Measurements from ENCODE around the gene GGN. TPM values are rescaled to one million over a fixed set of nuclear protein-coding genes. Genes with fewer than 3 reads are reported as not detected.
A peak's percentile ranks its signal among the peaks of the same experiment; 100 is the strongest.

Gene GGN
- total and polyA plus RNA-seq, 2 experiments from 2014 or later, result 0.60 to 1.1 TPM

DNA sequence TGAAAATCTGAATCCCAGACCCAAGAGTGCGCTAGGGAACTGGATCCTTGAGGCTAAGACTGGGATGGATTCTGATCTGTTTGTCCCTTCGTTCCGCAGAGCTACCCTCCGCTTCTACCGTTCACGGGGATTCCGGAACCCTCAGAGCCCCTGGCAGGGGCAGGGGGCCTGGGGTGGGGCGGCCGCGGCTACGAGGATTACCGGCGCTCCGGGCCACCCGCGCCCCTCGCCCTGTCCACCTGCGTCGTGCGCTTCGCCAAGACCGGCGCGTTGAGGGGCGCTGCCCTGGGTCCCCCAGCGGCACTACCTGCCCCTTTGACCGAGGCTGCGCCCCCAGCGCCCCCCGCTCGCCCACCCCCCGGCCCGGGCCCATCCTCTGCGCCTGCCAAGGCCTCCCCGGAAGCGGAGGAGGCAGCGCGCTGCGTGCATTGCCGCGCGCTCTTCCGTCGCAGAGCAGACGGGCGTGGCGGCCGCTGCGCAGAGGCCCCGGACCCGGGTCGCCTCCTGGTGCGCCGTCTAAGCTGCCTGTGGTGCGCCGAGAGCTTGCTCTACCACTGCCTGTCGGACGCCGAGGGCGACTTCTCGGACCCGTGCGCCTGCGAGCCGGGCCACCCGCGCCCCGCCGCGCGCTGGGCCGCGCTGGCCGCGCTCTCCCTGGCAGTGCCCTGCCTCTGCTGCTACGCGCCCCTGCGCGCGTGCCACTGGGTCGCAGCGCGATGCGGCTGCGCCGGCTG is 7.7 kb upstream of the GGN start:
- Histone ChIP-seq H3K9me2 (replicated peaks; ENCODE audit: insufficient read depth) (no peaks in the 10 kb centered on the region), H3K4me1 (ENCODE audit: insufficient read depth) (no peaks in the 10 kb centered on the region), H4K20me1 (ENCODE audit: insufficient read depth, poor library complexity, severe bottlenecking) (no peaks in the 10 kb centered on the region), H3K27me3 (no peaks in the 10 kb centered on the region), H3K36me3 (replicated peaks; ENCODE audit: insufficient read depth, low read depth) (no peaks in the 10 kb centered on the region), H3K79me2 (no peaks in the 10 kb centered on the region), H3K27ac (no peak overlapping the region), H3K9me3 (ENCODE audit: low read depth) (no peaks in the 10 kb centered on the region), H2AFZ (no peak overlapping the region), H3K4me3 (no peak overlapping the region), H3K4me2 (no peak overlapping the region)
- DNase-seq (ENCODE audit: low spot score), result no peak
- over 99% methylated on average over 42 of the region's 86 CpGs for WGBS (ENCODE audit: low lambda C conversion rate, missing lambda C conversion rate)
- TF ChIP-seq EZH2phosphoT487 (IDR thresholded peaks at IDR 0.05; ENCODE audit: low read depth, severe bottlenecking, unreplicated experiment) (no peak), EZH2 (IDR thresholded peaks at IDR 0.05; ENCODE audit: borderline replicate concordance) (no peak)
- TF ChIP-seq, protein P1, sequence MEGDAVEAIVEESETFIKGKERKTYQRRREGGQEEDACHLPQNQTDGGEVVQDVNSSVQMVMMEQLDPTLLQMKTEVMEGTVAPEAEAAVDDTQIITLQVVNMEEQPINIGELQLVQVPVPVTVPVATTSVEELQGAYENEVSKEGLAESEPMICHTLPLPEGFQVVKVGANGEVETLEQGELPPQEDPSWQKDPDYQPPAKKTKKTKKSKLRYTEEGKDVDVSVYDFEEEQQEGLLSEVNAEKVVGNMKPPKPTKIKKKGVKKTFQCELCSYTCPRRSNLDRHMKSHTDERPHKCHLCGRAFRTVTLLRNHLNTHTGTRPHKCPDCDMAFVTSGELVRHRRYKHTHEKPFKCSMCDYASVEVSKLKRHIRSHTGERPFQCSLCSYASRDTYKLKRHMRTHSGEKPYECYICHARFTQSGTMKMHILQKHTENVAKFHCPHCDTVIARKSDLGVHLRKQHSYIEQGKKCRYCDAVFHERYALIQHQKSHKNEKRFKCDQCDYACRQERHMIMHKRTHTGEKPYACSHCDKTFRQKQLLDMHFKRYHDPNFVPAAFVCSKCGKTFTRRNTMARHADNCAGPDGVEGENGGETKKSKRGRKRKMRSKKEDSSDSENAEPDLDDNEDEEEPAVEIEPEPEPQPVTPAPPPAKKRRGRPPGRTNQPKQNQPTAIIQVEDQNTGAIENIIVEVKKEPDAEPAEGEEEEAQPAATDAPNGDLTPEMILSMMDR (IDR thresholded peaks at IDR 0.05; ENCODE audit: poor library complexity), result no peak

GRCh38 chr19:38394488-38394887 is 6.7 kb upstream of the GGN start:
- Histone ChIP-seq H4K20me1 (ENCODE audit: insufficient read depth, poor library complexity, severe bottlenecking) (no peaks in the 10 kb centered on the region), H3K36me3 (replicated peaks; ENCODE audit: insufficient read depth, low read depth) (no peaks in the 10 kb centered on the region), H3K27me3 (no peaks in the 10 kb centered on the region), H3K79me2 (no peaks in the 10 kb centered on the region), H3K9me3 (ENCODE audit: low read depth) (no peaks in the 10 kb centered on the region), H3K27ac (no peak overlapping the region), H3K4me3 (no peak overlapping the region), H3K4me2 (no peak overlapping the region), H3K9me2 (replicated peaks; ENCODE audit: insufficient read depth) (no peaks in the 10 kb centered on the region), H3K4me1 (ENCODE audit: insufficient read depth) (no peaks in the 10 kb centered on the region), H2AFZ (no peak overlapping the region)
- WGBS (ENCODE audit: low lambda C conversion rate, missing lambda C conversion rate), result 23% methylated on average over 26 of the region's 30 CpGs
- TF ChIP-seq, protein P1 (IDR thresholded peaks at IDR 0.05; ENCODE audit: poor library complexity), result no peak
- TF ChIP-seq EZH2phosphoT487 (IDR thresholded peaks at IDR 0.05; ENCODE audit: low read depth, severe bottlenecking, unreplicated experiment) (no peak), EZH2 (IDR thresholded peaks at IDR 0.05; ENCODE audit: borderline replicate concordance) (no peak)
- DNase-seq (ENCODE audit: low spot score), result peak; percentile 54

GRCh38 chr19:38392707-38393308 is 5.0 kb upstream of the GGN start:
- Histone ChIP-seq H3K9me3 (ENCODE audit: low read depth) (no peaks in the 10 kb centered on the region), H3K9me2 (replicated peaks; ENCODE audit: insufficient read depth) (no peaks in the 10 kb centered on the region), H3K27ac (peak overlapping the region; percentile 68), H3K36me3 (replicated peaks; ENCODE audit: insufficient read depth, low read depth) (no peaks in the 10 kb centered on the region), H3K27me3 (no peaks in the 10 kb centered on the region), H3K4me1 (ENCODE audit: insufficient read depth) (no peaks in the 10 kb centered on the region), H3K79me2 (no peaks in the 10 kb centered on the region), H3K4me2 (no peak overlapping the region), H4K20me1 (ENCODE audit: insufficient read depth, poor library complexity, severe bottlenecking) (no peaks in the 10 kb centered on the region), H2AFZ (no peak overlapping the region), H3K4me3 (no peak overlapping the region)
- 68% methylated on average over 6 of the region's 6 CpGs for WGBS (ENCODE audit: low lambda C conversion rate, missing lambda C conversion rate)
- DNase-seq (ENCODE audit: low spot score), result peak; percentile 81
- TF ChIP-seq, protein P1 (IDR thresholded peaks at IDR 0.05; ENCODE audit: poor library complexity), result no peak
- no peak for TF ChIP-seq EZH2phosphoT487 (IDR thresholded peaks at IDR 0.05; ENCODE audit: low read depth, severe bottlenecking, unreplicated experiment)
- no peak for TF ChIP-seq EZH2 (IDR thresholded peaks at IDR 0.05; ENCODE audit: borderline replicate concordance)

Data from hepatocyte (in vitro differentiated cells).